HG03354 (cell line): ENCODE data around the gene GPR37.

Experiments used
- ATAC-seq: cut with Tn5 transposase; IDR thresholded peaks from one replicate; pipeline ENCODE4 v1.9.1; 2021; ENCODE audit warnings: mild to moderate bottlenecking; ENCODE audit not compliant: unreplicated experiment, poor library complexity, severe bottlenecking

The GPR37 gene

GRCh38 chr7:124780608-124781007 lies 15.0 kb upstream of the GPR37 start:
- no peak for ATAC-seq

DNA sequence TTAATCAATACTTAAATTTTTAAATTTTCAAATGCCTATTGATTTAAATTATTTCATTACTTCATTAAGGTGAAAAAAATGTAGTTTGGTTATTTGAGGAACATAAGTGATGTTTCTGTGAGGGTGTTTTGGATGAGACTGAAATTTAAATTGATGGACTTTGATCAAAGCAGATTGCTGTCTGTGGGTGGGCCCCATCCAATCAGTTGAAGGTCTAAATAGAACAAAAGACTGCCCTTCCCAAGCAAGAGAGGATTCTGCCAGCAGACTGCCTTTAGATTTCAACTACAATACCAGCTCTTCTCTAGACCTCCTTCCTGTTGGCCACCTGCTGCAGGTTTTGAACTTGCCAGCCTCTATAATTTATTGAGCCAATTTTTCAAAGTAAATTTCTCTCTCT lies 14.5 kb upstream of the GPR37 start:
- ATAC-seq = no peak

DNA sequence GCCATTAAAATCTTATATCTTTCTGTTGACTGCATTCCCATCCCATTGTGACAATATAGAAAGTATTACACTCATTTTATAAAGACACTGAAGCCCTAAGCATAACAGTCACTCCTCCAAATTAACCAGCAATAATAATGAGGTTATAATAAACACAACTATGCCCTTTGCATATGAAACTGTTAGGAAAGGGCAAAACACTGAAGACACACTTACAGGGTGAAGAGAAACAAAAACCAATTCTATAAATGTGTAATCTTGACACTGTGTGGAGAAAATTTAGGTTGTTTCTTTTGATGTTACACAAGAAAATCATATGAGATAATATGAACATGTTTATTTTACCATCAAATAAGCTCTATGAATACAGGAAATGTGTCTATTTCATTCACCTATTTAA lies 14.0 kb upstream of the GPR37 start:
- ATAC-seq = no peak

GRCh38 chr7:124779194-124779593 lies 13.6 kb upstream of the GPR37 start:
- no peak for ATAC-seq

- ATAC-seq = no peak
These were observed 11.7 kb upstream of the GPR37 start for GRCh38 chr7:124777268-124777667.

DNA sequence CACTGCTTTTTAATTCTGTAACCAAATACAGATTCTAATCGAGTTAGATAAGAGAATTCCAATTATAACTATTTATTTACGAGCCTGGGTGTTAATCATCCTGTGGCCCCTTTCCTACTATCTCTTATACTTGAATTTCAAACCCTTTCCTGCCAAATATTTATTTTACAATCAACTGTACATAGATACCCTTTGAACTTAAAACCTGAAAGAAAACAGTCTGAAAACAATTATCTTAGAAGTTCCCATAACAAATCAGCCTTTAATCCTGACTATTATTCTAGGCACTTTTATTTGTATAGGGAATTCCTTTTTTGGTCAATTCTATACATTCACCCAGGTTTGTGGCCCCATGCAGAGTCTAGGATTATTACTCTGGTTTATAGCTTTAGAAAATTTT lies 10.6 kb upstream of the GPR37 start:
- no peak for ATAC-seq

- ATAC-seq = no peak
These were observed 9.8 kb upstream of the GPR37 start for GRCh38 chr7:124775422-124775821.

- ATAC-seq = no peak
These were observed 8.3 kb upstream of the GPR37 start for GRCh38 chr7:124773938-124774337.

DNA sequence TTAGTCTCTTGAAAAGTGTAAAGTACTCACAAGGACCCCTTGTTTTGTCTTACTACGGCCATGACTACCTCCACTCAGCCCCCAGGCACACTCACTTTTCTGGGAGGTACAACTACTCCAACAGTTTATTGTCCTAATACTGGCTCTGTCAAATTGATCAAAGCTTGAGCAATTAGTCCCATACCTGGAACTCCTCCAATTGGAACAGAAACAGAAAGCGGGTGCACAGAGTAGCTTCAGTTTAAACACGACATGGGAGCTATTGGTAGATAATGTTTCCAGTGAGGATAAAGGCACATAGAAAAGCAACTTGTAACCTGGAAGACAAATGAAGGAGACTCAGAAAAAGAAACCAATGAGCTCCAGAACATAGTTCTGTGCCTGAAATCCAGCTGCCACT lies 7.7 kb upstream of the GPR37 start:
- ATAC-seq = no peak

DNA sequence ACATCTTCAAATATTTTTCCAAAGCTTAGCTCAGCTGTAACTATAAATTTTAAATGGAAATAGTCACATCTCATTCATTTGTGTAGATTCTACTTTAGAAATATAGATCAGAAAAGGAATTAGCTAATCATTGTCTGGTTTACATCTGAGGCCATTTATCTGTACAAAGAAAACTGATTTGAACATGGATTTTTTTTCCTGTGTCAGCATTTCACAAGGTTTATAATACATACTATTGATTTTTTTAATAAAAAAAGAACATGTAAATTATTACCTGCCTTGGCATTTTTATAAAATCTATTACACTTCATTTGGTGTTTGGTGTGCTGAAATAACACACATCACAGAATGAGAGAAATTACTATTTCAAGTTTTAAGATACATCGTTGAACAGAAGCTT lies 3.5 kb upstream of the GPR37 start:
- no peak for ATAC-seq

- ATAC-seq = no peak
These were observed 2.9 kb upstream of the GPR37 start for GRCh38 chr7:124768525-124768924.

- ATAC-seq = peak; percentile 50
These were observed 668 bp downstream of the GPR37 start for GRCh38 chr7:124764847-124765400.

GRCh38 chr7:124764051-124764846 lies 1.3 kb downstream of the GPR37 start:
- no peak for ATAC-seq

GRCh38 chr7:124762611-124763143 lies 2.9 kb downstream of the GPR37 start:
- ATAC-seq = no peak

DNA sequence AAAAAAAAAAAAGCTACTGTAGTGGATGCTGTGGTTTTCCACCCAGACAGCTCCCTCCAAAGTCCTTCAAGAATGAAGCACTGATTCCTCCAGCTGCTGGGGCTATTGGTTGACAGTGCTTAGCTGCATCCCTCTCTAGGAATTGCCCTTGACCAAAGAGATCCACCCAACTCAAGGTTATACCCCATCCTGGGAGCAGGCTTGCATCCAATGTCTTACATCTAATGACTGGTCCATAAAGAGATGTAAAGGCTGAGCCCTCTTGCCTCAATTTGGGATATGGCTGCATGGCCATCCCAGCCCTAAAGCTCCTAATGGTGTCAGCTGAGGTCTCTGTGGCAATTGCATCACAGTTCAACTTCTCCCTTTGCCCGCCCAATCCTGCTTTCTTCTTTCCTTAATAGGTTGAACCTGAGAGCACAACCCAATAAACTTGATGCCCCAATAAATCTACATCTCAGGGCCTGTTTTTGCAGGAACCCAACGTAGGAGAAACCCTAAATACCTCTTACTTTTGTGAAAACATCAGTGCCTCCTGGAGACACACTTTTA lies 4.4 kb downstream of the GPR37 start:
- ATAC-seq = no peak

GRCh38 chr7:124758327-124758726 lies 7.3 kb downstream of the GPR37 start:
- no peak for ATAC-seq

DNA sequence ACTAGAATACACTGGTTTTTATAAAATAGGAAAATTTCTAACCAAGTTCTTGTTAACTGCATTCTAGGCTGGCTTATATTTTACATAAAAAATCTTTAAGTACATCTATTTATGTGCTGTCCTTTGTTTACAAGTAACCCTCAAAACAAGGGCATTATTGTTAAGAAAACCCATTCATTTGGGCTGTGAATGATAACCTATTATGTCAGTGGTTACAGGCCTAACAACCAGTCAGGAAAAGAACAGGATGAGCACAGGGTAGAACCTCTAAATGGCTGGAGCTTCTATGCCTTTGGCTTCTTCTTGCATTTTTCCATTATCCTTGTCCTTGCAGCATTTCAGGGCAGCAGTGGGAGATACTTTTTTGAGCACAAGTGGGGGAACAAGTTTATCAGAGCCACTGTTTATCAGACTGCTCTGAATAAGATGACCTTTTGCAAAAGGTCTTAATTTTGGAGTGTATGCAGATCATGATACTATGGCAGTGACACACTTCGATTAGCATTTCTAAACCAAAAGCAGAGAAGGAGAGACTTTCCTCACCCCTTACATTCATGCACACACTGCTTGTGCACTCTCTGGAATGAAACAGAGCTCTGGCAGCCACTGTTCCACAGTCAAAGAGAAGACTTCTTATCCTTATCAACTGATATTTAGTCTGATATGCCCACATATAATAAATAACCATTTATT lies 10.9 kb downstream of the GPR37 start:
- no peak for ATAC-seq

GRCh38 chr7:124752310-124752709 lies 13.3 kb downstream of the GPR37 start:
- ATAC-seq = no peak

DNA sequence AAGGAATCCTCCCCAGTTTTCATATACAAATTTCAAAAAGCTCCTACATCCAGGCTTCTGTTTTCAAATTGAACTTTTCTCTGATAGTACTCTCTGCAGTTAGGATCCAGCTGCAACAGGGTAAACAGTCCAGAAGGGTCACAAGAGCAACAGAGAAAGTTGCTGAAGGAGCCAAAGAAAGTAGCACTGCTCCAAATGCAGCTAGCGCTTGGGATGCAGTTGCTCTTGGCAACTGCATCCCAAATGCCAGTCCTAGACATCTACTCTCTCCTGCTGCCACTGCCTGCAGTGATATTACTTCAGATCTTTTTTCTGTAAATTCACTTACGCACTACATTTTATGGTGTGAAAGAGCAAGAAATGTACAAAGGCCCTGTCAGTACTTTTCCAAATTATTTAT lies 14.6 kb downstream of the GPR37 start:
- ATAC-seq = no peak

DNA sequence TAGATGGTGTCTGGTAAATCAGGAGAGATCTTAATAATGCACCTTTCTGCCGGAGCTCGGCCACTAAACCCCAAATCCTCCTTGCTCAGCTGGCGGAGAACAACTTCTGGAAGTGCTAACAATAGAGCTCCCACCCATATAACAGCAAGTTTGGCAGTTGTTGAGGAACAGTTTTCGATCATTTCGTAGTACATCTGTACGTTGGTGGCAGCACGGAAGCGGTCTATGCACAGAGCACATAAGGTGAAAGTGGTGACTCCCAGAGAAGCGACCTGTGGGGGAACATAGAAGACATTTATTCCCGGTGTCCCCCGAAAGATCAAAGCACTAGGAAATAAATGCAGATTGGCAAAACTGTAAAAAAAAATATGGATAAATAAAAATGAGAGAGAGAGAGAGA lies 18.5 kb downstream of the GPR37 start:
- no peak for ATAC-seq

- no peak for ATAC-seq
These were observed 27.0 kb downstream of the GPR37 start for GRCh38 chr7:124738639-124739038.
